Activated CD8-positive, alpha-beta memory T cell treated with anti-CD3 and anti-CD28 coated beads, Interleukin-2, amount 50 U/mL, for 1 hour (primary cell): ENCODE measurements around the gene NR1I3.
A peak's percentile ranks its signal among the peaks of the same experiment; 100 is the strongest.

Experiments
- DNase-seq: peaks from one replicate; pipeline ENCODE4 v3.0.0-alpha.2; 2020; ENCODE audit errors: extremely low read depth

NR1I3 gene

GRCh38 chr1:161218301-161219077, 19.5 kb downstream of the NR1I3 start:
- no peak for DNase-seq

GRCh38 chr1:161217831-161218230, 20.2 kb downstream of the NR1I3 start:
- no peak for DNase-seq

GRCh38 chr1:161216945-161217712, 20.9 kb downstream of the NR1I3 start:
- no peak for DNase-seq

- DNase-seq = no peak
These were observed 22.9 kb downstream of the NR1I3 start, which contains the start of gene FCER1G for GRCh38 chr1:161215076-161215475. FCER1G (plus strand) TSS chr1:161215295; CDS start chr1:161215322, 27 bp downstream.

- no peak for DNase-seq
These were observed 23.6 kb downstream of the NR1I3 start for GRCh38 chr1:161214369-161214768.

- peak; percentile 48 for DNase-seq
These were observed 28.1 kb downstream of the NR1I3 start for GRCh38 chr1:161209790-161210409.

GRCh38 chr1:161207173-161207572, 30.8 kb downstream of the NR1I3 start:
- no peak for DNase-seq

- no peak for DNase-seq
These were observed 31.4 kb downstream of the NR1I3 start for GRCh38 chr1:161206411-161207140.

- DNase-seq = peak; percentile 98
These were observed 35.9 kb downstream of the NR1I3 start, which contains the start of gene NDUFS2 for GRCh38 chr1:161201836-161202712. NDUFS2 (plus strand) TSS chr1:161202367; CDS start chr1:161202386, 19 bp downstream.

- DNase-seq = no peak
These were observed 36.8 kb downstream of the NR1I3 start for GRCh38 chr1:161200992-161201835.

- no peak for DNase-seq
These were observed 37.5 kb downstream of the NR1I3 start for GRCh38 chr1:161200421-161200991.

- no peak for DNase-seq
These were observed 38.4 kb downstream of the NR1I3 start for GRCh38 chr1:161199506-161200139.

- no peak for DNase-seq
These were observed 39.0 kb downstream of the NR1I3 start, which contains the start of gene ADAMTS4 for GRCh38 chr1:161198897-161199431. ADAMTS4 (minus strand) TSS chr1:161199054; CDS start chr1:161198627, 427 bp downstream.

- DNase-seq = no peak
These were observed 39.7 kb downstream of the NR1I3 start for GRCh38 chr1:161198194-161198896.

- DNase-seq = no peak
These were observed 40.3 kb downstream of the NR1I3 start for GRCh38 chr1:161197560-161198193.

GRCh38 chr1:161196521-161197451, 41.2 kb downstream of the NR1I3 start:
- no peak for DNase-seq
